ENCODE results near the gene XKR3. TPM values are rescaled to one million over a fixed set of nuclear protein-coding genes. Genes with fewer than 3 reads are reported as not detected.
"Not testable (repeated sequence)": the region's sequence is repeated elsewhere in the genome, so short reads cannot be mapped to it uniquely, and the experiment has no call there.

Gene XKR3
- total RNA-seq, 3 donors from 2014 or later: 0.16 TPM; not detected in 2

GRCh38 chr22:16760416-16760815 lies 64.8 kb downstream of the XKR3 start:
- H3K27ac ChIP-seq; H3K9me3 ChIP-seq; H3K36me3 ChIP-seq; H3K4me3 ChIP-seq; intact Hi-C loops (cut with DNase I; ENCODE audit: low total_unique reads); H3K27me3 ChIP-seq; DNase-seq (ENCODE audit: low spot score in 2 of 2); H3K4me1 ChIP-seq: not testable (repeated sequence)

GRCh38 chr22:16749282-16749681 lies 75.9 kb downstream of the XKR3 start:
- H3K27ac ChIP-seq; H3K4me1 ChIP-seq; H3K27me3 ChIP-seq; intact Hi-C loops (cut with DNase I; ENCODE audit: low total_unique reads); DNase-seq (ENCODE audit: low spot score in 2 of 2); H3K9me3 ChIP-seq; H3K4me3 ChIP-seq; H3K36me3 ChIP-seq: not testable (repeated sequence)

- H3K27ac ChIP-seq; H3K36me3 ChIP-seq; H3K9me3 ChIP-seq; H3K4me3 ChIP-seq; H3K27me3 ChIP-seq; H3K4me1 ChIP-seq; DNase-seq (ENCODE audit: low spot score in 2 of 2); intact Hi-C loops (cut with DNase I; ENCODE audit: low total_unique reads): not testable (repeated sequence)
These were observed 76.9 kb downstream of the XKR3 start for GRCh38 chr22:16748160-16748929.

- DNase-seq (ENCODE audit: low spot score in 2 of 2); H3K36me3 ChIP-seq; intact Hi-C loops (cut with DNase I; ENCODE audit: low total_unique reads); H3K4me3 ChIP-seq; H3K27me3 ChIP-seq; H3K4me1 ChIP-seq; H3K9me3 ChIP-seq; H3K27ac ChIP-seq: not testable (repeated sequence)
These were observed 77.7 kb downstream of the XKR3 start for GRCh38 chr22:16747266-16748159.

GRCh38 chr22:16734271-16734670 lies 90.9 kb downstream of the XKR3 start:
- DNase-seq (ENCODE audit: low spot score in 2 of 2); intact Hi-C loops (cut with DNase I; ENCODE audit: low total_unique reads); H3K36me3 ChIP-seq; H3K27me3 ChIP-seq; H3K4me1 ChIP-seq; H3K4me3 ChIP-seq; H3K9me3 ChIP-seq; H3K27ac ChIP-seq: not testable (repeated sequence)

Other genes starting within 250 kb of the XKR3 start
- not detected for gene CCT8L2, start 232.6 kb downstream of the XKR3 start, total RNA-seq
- not detected for gene GAB4, start 182.8 kb upstream of the XKR3 start, total RNA-seq

All from breast epithelium (tissue), 4 donors.